IMR-90 (cell line): ENCODE data around the gene MLLT3. TPM values are rescaled to one million over a fixed set of nuclear protein-coding genes. Genes with fewer than 3 reads are reported as not detected.
A peak's percentile ranks its signal among the peaks of the same experiment; 100 is the strongest.

Source experiments
- ATAC-seq: fragments of 200-7000 bp; cut with Tn5 transposase; 2 replicates; pipeline ENCODE4 v1.9.1; 2020; ENCODE audit warnings: low read depth, mild to moderate bottlenecking, moderate library complexity
- BruUV-seq: library from RNA; stranded (reverse); fragments of 400-500 nt; replicated peaks from 2 replicates; lab custom pipeline; 2021; lab: Mats Ljungman, UMichigan
- CTCF ChIA-PET: fragments of 300-600 bp; formaldehyde crosslinking; extraction: SDS; loops from one replicate; lab custom pipeline; 2021; ENCODE audit warnings: antibody characterized with exemption; lab: Yijun Ruan, JAX
- POLR2A ChIA-PET: fragments of 300-600 bp; sonication (Branson Sonifier 250); formaldehyde crosslinking; loops from one replicate; lab custom pipeline; 2022; ENCODE audit warnings: antibody characterized with exemption; ENCODE audit not compliant: unreplicated experiment; lab: Charles Lee
- DNase-seq: peaks from one replicate; pipeline ENCODE4 v3.0.0; 2013
- H2AFZ ChIP-seq: replicated peaks from 2 replicates; pipeline ENCODE3; 2013; ENCODE audit warnings: low read length, mild to moderate bottlenecking; ENCODE audit not compliant: poor library complexity
- H2AK5ac ChIP-seq: 2 replicates; pipeline ENCODE4 v1.6.1; 2013; ENCODE audit warnings: low read depth, low read length, inconsistent platforms
- H2AK9ac ChIP-seq: replicated peaks from 2 replicates; pipeline ENCODE3; 2013; ENCODE audit warnings: mild to moderate bottlenecking, low read depth, low read length, moderate library complexity; ENCODE audit not compliant: poor library complexity
- H2BK120ac ChIP-seq: 2 replicates; pipeline ENCODE4 v1.6.1; 2013; ENCODE audit warnings: low read depth, low read length, inconsistent platforms
- H2BK15ac ChIP-seq: 3 replicates; pipeline ENCODE4 v1.6.1; 2013; ENCODE audit warnings: low read depth, low read length, inconsistent platforms
- H2BK20ac ChIP-seq: 2 replicates; pipeline ENCODE4 v1.6.1; 2013; ENCODE audit warnings: low read depth, mild to moderate bottlenecking, inconsistent platforms, low read length, moderate library complexity
- H2BK5ac ChIP-seq: 2 replicates; pipeline ENCODE4 v1.6.1; 2013; ENCODE audit warnings: mild to moderate bottlenecking, low read depth, low read length, inconsistent platforms; ENCODE audit not compliant: poor library complexity, severe bottlenecking
- H3K14ac ChIP-seq: replicated peaks from 2 replicates; pipeline ENCODE4 v1.6.1; 2013; ENCODE audit warnings: low read depth, low read length, inconsistent platforms
- H3K18ac ChIP-seq: 2 replicates; pipeline ENCODE4 v1.6.1; 2013; ENCODE audit warnings: low read depth, low read length, control low read depth
- H3K23ac ChIP-seq: 2 replicates; pipeline ENCODE4 v1.6.1; 2013; ENCODE audit warnings: low read depth, low read length, inconsistent platforms
- H3K27ac ChIP-seq: 2 replicates; pipeline ENCODE4 v1.5.1; 2013; ENCODE audit warnings: mild to moderate bottlenecking, control low read depth, low read length; ENCODE audit not compliant: insufficient read depth
- H3K27me3 ChIP-seq: 2 replicates; pipeline ENCODE4 v1.6.1; 2013; ENCODE audit warnings: low read length; ENCODE audit not compliant: control insufficient read depth, insufficient read depth
- H3K36me3 ChIP-seq: 2 replicates; pipeline ENCODE4 v1.6.1; 2013; ENCODE audit warnings: low read length, mixed read lengths; ENCODE audit not compliant: control insufficient read depth, insufficient read depth
- H3K4ac ChIP-seq: 2 replicates; pipeline ENCODE4 v1.6.1; 2013; ENCODE audit warnings: low read depth, low read length, inconsistent platforms
- H3K4me1 ChIP-seq: 2 replicates; pipeline ENCODE4 v1.6.1; 2013; ENCODE audit warnings: low read length, mixed read lengths; ENCODE audit not compliant: control insufficient read depth, insufficient read depth
- H3K4me2 ChIP-seq: 2 replicates; pipeline ENCODE4 v1.6.1; 2013; ENCODE audit warnings: low read depth, mild to moderate bottlenecking, control low read depth, low read length, moderate library complexity
- H3K4me3 ChIP-seq: 2 replicates; pipeline ENCODE4 v1.5.1; 2013; ENCODE audit warnings: low read depth, mild to moderate bottlenecking, control low read depth, low read length, moderate library complexity; ENCODE audit not compliant: insufficient read depth
- H3K56ac ChIP-seq: 2 replicates; pipeline ENCODE4 v1.6.1; 2013; ENCODE audit warnings: low read length, inconsistent platforms; ENCODE audit not compliant: insufficient read depth; ENCODE audit errors: extremely low read depth
- H3K79me1 ChIP-seq, 2 experiments: 2 replicates each; pipeline ENCODE4 v1.6.1; 2013; ENCODE audit warnings: low read length in 2 of 2, inconsistent platforms in 1 of 2, low read depth in 1 of 2
- H3K9ac ChIP-seq: 2 replicates; pipeline ENCODE4 v1.6.1; 2013; ENCODE audit warnings: low read depth, low read length, control low read depth
- H3K9me1 ChIP-seq: 2 replicates; pipeline ENCODE4 v1.6.1; 2013; ENCODE audit warnings: low read length, inconsistent platforms; ENCODE audit not compliant: insufficient read depth
- H3K9me3 ChIP-seq: 2 replicates; pipeline ENCODE4 v1.6.1; 2013; ENCODE audit warnings: low read length; ENCODE audit not compliant: control insufficient read depth, insufficient read depth
- H4K20me1 ChIP-seq: 2 replicates; pipeline ENCODE4 v1.6.1; 2013; ENCODE audit warnings: low read length, inconsistent platforms; ENCODE audit not compliant: insufficient read depth
- H4K5ac ChIP-seq: 2 replicates; pipeline ENCODE4 v1.6.1; 2013; ENCODE audit warnings: mild to moderate bottlenecking, low read depth, low read length, control low read depth
- H4K8ac ChIP-seq, 2 experiments: 2 replicates each; pipeline ENCODE4 v1.6.1; 2013; ENCODE audit warnings: low read depth in 2 of 2, low read length in 2 of 2, control low read depth in 1 of 2, inconsistent platforms in 1 of 2
- H4K91ac ChIP-seq: 2 replicates; pipeline ENCODE4 v1.6.1; 2013; ENCODE audit warnings: low read depth, low read length, inconsistent platforms; ENCODE audit not compliant: insufficient read depth
- CEBPB ChIP-seq: IDR thresholded peaks from 2 replicates; pipeline ENCODE4 v1.6.1; 2012; ENCODE audit warnings: low read depth, low read length, improper control_type of control experiment
- RCOR1 ChIP-seq: IDR thresholded peaks from 2 replicates; pipeline ENCODE4 v1.6.1; 2012; ENCODE audit warnings: mild to moderate bottlenecking, low read length, improper control_type of control experiment; ENCODE audit not compliant: insufficient replicate concordance
- WGBS, 2 experiments: methylation state at CpG; one replicate each; pipeline versions ENCODE4 v1.1.5 to v1.1.7; 2013; ENCODE audit warnings: missing lambda C conversion rate in 2 of 2; ENCODE audit not compliant: insufficient read length in 1 of 2; ENCODE audit errors: extremely low coverage in 2 of 2; 5-methylcytosine and 5-hydroxymethylcytosine counted together
- dilution Hi-C: fragments of 300-500 bp; cut with HindIII; formaldehyde crosslinking; loops from one replicate; pipeline ENCODE4 v1.14.3; 2018; ENCODE audit warnings: low sequenced_read_pairs; ENCODE audit not compliant: unreplicated experiment
- in situ Hi-C: fragments of 300-500 bp; cut with MboI; formaldehyde crosslinking; loops from 3 replicates; pipeline ENCODE4 v1.14.3; 2019; ENCODE audit warnings: low sequenced_read_pairs, inconsistent platforms, mixed read lengths
- intact Hi-C: fragments of 100-400 bp; cut with micrococcal nuclease; formaldehyde crosslinking; loops from 2 replicates; pipeline ENCODE4 v1.10.0; 2022
- polyA plus RNA-seq, 3 experiments: library from polyadenylated mRNA; depleted of rRNA; stranded (reverse); fragments of >200 nt; gene quantifications; 2 replicates each; pipeline ENCODE4 v1.2.3, GENCODE V29; 2012; ENCODE audit warnings: low replicate concordance in 1 of 3
- total RNA-seq: library from RNA; depleted of rRNA; stranded (reverse); fragments of >200 nt; gene quantifications from 2 replicates; pipeline ENCODE4 v1.2.3, GENCODE V29; 2012

MLLT3 gene
- total and polyA plus RNA-seq, 2 of the 4 experiments (the other 2 are of a cell fraction): 10.4 to 21.1 TPM

DNA sequence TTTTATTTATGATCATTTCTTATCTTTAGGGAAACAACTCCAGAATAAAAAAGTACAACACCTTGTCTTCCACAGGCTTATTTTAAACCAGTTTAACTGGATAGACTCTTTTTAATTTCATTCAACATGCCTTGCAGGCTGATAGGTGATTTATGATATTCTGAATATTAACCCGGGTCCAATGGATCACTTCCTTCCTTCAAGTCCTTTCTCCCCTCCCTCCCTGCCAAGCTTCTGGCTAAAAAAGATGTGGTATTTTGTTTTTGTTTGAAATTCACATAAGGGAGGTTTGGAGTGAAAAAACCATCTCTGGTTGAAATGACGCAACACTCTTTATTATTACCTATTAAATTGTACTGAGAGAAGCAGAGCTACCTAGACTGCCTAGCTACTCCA is 265.3 kb downstream of the MLLT3 start:
- TF ChIP-seq CEBPB (peak; percentile 85), RCOR1 (no peak)
- CTCF ChIA-PET: interaction anchor here (0.8 to 1.1 kb wide), 2 partner anchors 265 to 584 kb away, joined by 4 to 5 read pairs; partner anchors contain the start of gene MLLT3
- H3K4ac ChIP-seq: no peak overlapping the region
- no peak overlapping the region for H3K23ac ChIP-seq
- BruUV-seq: no TSS peak
- H4K5ac ChIP-seq: no peak overlapping the region
- no peak overlapping the region for H4K91ac ChIP-seq
- H3K14ac ChIP-seq: no peak overlapping the region
- H3K4me2 ChIP-seq: peak overlapping the region; percentile 83; the same call in 1 of the 2 replicates
- dilution Hi-C loops: loop anchor here (25.0 kb wide), 1 partner anchor 580 kb away; no protein-coding TSS in a partner anchor
- H3K18ac ChIP-seq: no peak overlapping the region
- H3K27ac ChIP-seq: no peak overlapping the region
- H3K36me3 ChIP-seq: peaks cover 1% of the 10 kb centered on the region; the same call in 1 of the 2 replicates
- H2AFZ ChIP-seq: no peak overlapping the region
- H3K56ac ChIP-seq: no peak overlapping the region
- DNase-seq (no peak), ATAC-seq (no peak)
- peak overlapping the region in 1 of 2 experiments; percentile 59; a peak in 1 of 4 replicates for H4K8ac ChIP-seq
- no peak overlapping the region for H2BK120ac ChIP-seq
- POLR2A ChIA-PET: no interaction called here
- no peaks in the 10 kb centered on the region for H3K27me3 ChIP-seq
- H3K79me1 ChIP-seq: peaks cover 0 to 6% of the 10 kb centered on the region in 2 experiments; a peak in 1 of 4 replicates
- intact Hi-C loops: loop anchor here (2.0 to 5.0 kb wide), 3 partner anchors 196 to 515 kb away; partner anchors contain the start of gene FOCAD
- no peak overlapping the region for H2BK5ac ChIP-seq
- no peak overlapping the region for H2AK5ac ChIP-seq
- H2AK9ac ChIP-seq: no peak overlapping the region
- WGBS, 2 experiments: no CpG with 5 or more reads among the region's 2 CpGs
- H2BK20ac ChIP-seq: no peak overlapping the region
- H3K9ac ChIP-seq: 0 out of 2 replicates have a peak overlapping the region, but pooled peaks have one; percentile 10
- H4K20me1 ChIP-seq: no peaks in the 10 kb centered on the region
- peaks cover 22% of the 10 kb centered on the region for H3K4me1 ChIP-seq
- H3K9me1 ChIP-seq: peaks cover 13% of the 10 kb centered on the region
- in situ Hi-C loops: loop anchor here (5.0 to 10.0 kb wide), 4 partner anchors 265 to 758 kb away; partner anchors contain the start of gene MLLT3
- H3K9me3 ChIP-seq: no peaks in the 10 kb centered on the region
- H3K4me3 ChIP-seq: no peak overlapping the region
- no peak overlapping the region for H2BK15ac ChIP-seq
